ENCODE measurements around the gene SND1. TPM values are rescaled to one million over a fixed set of nuclear protein-coding genes. Genes with fewer than 3 reads are reported as not detected.

Gene SND1
- total and polyA plus RNA-seq, 2 donors (not counting 3 experiments of a cell fraction or from before 2014, with no cell fraction given): 116 to 249 TPM

DNA sequence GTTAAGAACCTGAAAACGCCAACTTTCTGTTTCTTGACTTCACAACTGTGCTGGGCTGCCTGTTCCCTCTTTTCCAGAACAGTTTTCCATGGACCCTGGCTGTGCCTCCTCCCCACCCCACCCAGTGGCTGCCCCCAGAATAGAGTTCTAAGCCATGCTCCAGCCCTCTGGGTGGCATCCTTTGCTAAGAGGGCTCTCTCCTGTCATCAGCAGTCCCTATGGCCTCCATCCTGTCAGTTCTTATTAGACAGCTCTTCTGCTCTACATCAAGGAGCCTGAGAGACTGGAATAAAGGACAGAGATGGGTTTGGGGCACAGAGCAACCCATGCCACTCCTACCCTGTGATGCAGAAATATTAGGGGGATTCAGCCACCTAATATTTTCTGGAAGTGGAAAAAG lies 393.2 kb downstream of the SND1 start:
- Histone ChIP-seq H2AFZ (ENCODE audit: low read depth, low read length) (no peak overlapping the region), H3K4me2 (ENCODE audit: insufficient read depth, low read length) (no peak overlapping the region), H3K27ac (ENCODE audit: insufficient read depth, low read depth, low read length) (no peak overlapping the region), H3K9me1 (replicated peaks; ENCODE audit: control insufficient read depth, extremely low read depth, insufficient read depth, low read length) (no peaks in the 10 kb centered on the region), H3K27me3 (ENCODE audit: control insufficient read depth in 2 of 2, insufficient read depth in 2 of 2, low read length in 2 of 2) (no peaks in the 10 kb centered on the region), H3K36me3 (ENCODE audit: control insufficient read depth in 2 of 2, extremely low read depth in 1 of 2, insufficient read depth in 2 of 2, low read length in 2 of 2) (peaks cover 0 to 3% of the 10 kb centered on the region in 2 experiments), H3K4me1 (ENCODE audit: control insufficient read depth, extremely low read depth, insufficient read depth, low read length) (peaks cover 25% of the 10 kb centered on the region), H3K79me2 (ENCODE audit: control insufficient read depth, insufficient read depth, low read length) (peaks cover 4% of the 10 kb centered on the region), H3K9ac (replicated peaks; ENCODE audit: extremely low read depth, insufficient read depth, low read length) (no peak overlapping the region), H3K9me3 (replicated peaks; ENCODE audit: control insufficient read depth, insufficient read depth, low read length) (no peaks in the 10 kb centered on the region), H3K4me3 (replicated peaks in 1 of 3; ENCODE audit: insufficient read depth in 1 of 3, low read depth in 1 of 3, low read length in 3 of 3) (no peak overlapping the region), H4K20me1 (replicated peaks; ENCODE audit: control insufficient read depth, extremely low read depth, insufficient read depth, low read length) (peaks cover 7% of the 10 kb centered on the region)
- ChIA-PET POLR2A (no interaction called here), CTCF (interaction anchor here (1.4 to 2.1 kb wide), 3 partner anchors 10 to 165 kb away, joined by 3 to 8 read pairs (median 4); no protein-coding TSS in a partner anchor)
- BruUV-seq (replicated peaks): no TSS peak
- intact Hi-C loops (cut with micrococcal nuclease) (no loop called here), dilution Hi-C loops (cut with MboI; ENCODE audit: extremely low pct_ligation_motif_present, low sequenced_read_pairs) (no loop called here)
- TF ChIP-seq FOS (IDR thresholded peaks at IDR 0.05; ENCODE audit: borderline replicate concordance, insufficient read depth, low read length) (no peak), POLR2A (IDR thresholded peaks at IDR 0.05; ENCODE audit: low read depth, low read length) (no peak), JUN (IDR thresholded peaks at IDR 0.05; ENCODE audit: borderline replicate concordance, insufficient read depth, insufficient read length, low read depth) (no peak), GATA2 (IDR thresholded peaks at IDR 0.05; ENCODE audit: insufficient read depth, insufficient read length, low read depth, low read length) (no peak), EZH2 (IDR thresholded peaks at IDR 0.05; ENCODE audit: borderline replicate concordance, low read depth, low read length, severe bottlenecking) (no peak), MYC (IDR thresholded peaks at IDR 0.05; ENCODE audit: low read depth, low read length) (no peak), POLR2AphosphoS5 (IDR thresholded peaks at IDR 0.05; ENCODE audit: insufficient read depth, low read depth, low read length) (no peak)
- TF ChIP-seq, protein P1, sequence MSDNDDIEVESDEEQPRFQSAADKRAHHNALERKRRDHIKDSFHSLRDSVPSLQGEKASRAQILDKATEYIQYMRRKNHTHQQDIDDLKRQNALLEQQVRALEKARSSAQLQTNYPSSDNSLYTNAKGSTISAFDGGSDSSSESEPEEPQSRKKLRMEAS (IDR thresholded peaks at IDR 0.05; ENCODE audit: insufficient read depth, insufficient read length): no peak
- TF ChIP-seq, protein P2, sequence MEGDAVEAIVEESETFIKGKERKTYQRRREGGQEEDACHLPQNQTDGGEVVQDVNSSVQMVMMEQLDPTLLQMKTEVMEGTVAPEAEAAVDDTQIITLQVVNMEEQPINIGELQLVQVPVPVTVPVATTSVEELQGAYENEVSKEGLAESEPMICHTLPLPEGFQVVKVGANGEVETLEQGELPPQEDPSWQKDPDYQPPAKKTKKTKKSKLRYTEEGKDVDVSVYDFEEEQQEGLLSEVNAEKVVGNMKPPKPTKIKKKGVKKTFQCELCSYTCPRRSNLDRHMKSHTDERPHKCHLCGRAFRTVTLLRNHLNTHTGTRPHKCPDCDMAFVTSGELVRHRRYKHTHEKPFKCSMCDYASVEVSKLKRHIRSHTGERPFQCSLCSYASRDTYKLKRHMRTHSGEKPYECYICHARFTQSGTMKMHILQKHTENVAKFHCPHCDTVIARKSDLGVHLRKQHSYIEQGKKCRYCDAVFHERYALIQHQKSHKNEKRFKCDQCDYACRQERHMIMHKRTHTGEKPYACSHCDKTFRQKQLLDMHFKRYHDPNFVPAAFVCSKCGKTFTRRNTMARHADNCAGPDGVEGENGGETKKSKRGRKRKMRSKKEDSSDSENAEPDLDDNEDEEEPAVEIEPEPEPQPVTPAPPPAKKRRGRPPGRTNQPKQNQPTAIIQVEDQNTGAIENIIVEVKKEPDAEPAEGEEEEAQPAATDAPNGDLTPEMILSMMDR (IDR thresholded peaks at IDR 0.05; ENCODE audit: extremely low read depth in 1 of 2, insufficient read depth in 1 of 2, low read depth in 1 of 2, low read length in 2 of 2): no peak
- no peak for DNase-seq (ENCODE audit: low read depth, low spot score)
- no peak for FAIRE-seq

All from endothelial cell of umbilical vein (primary cell).